IMR-90 (cell line): Measurements from ENCODE around the gene TRIO. TPM values are rescaled to one million over a fixed set of nuclear protein-coding genes. Genes with fewer than 3 reads are reported as not detected.

Experiments used
- ATAC-seq: fragments of 200-7000 bp; cut with Tn5 transposase; 2 replicates; pipeline ENCODE4 v1.9.1; 2020; ENCODE audit warnings: low read depth, mild to moderate bottlenecking, moderate library complexity
- BruUV-seq: library from RNA; stranded (reverse); fragments of 400-500 nt; replicated peaks from 2 replicates; lab custom pipeline; 2021; lab: Mats Ljungman, UMichigan
- CTCF ChIA-PET: fragments of 300-600 bp; formaldehyde crosslinking; extraction: SDS; loops from one replicate; lab custom pipeline; 2021; ENCODE audit warnings: antibody characterized with exemption; lab: Yijun Ruan, JAX
- POLR2A ChIA-PET: fragments of 300-600 bp; sonication (Branson Sonifier 250); formaldehyde crosslinking; loops from one replicate; lab custom pipeline; 2022; ENCODE audit warnings: antibody characterized with exemption; ENCODE audit not compliant: unreplicated experiment; lab: Charles Lee
- DNase-seq: peaks from one replicate; pipeline ENCODE4 v3.0.0; 2013
- H2AFZ ChIP-seq: replicated peaks from 2 replicates; pipeline ENCODE3; 2013; ENCODE audit warnings: low read length, mild to moderate bottlenecking; ENCODE audit not compliant: poor library complexity
- H2AK5ac ChIP-seq: 2 replicates; pipeline ENCODE4 v1.6.1; 2013; ENCODE audit warnings: low read depth, low read length, inconsistent platforms
- H2AK9ac ChIP-seq: replicated peaks from 2 replicates; pipeline ENCODE3; 2013; ENCODE audit warnings: mild to moderate bottlenecking, low read depth, low read length, moderate library complexity; ENCODE audit not compliant: poor library complexity
- H2BK120ac ChIP-seq: 2 replicates; pipeline ENCODE4 v1.6.1; 2013; ENCODE audit warnings: low read depth, low read length, inconsistent platforms
- H2BK15ac ChIP-seq: 3 replicates; pipeline ENCODE4 v1.6.1; 2013; ENCODE audit warnings: low read depth, low read length, inconsistent platforms
- H2BK20ac ChIP-seq: 2 replicates; pipeline ENCODE4 v1.6.1; 2013; ENCODE audit warnings: low read depth, mild to moderate bottlenecking, inconsistent platforms, low read length, moderate library complexity
- H2BK5ac ChIP-seq: 2 replicates; pipeline ENCODE4 v1.6.1; 2013; ENCODE audit warnings: mild to moderate bottlenecking, low read depth, low read length, inconsistent platforms; ENCODE audit not compliant: poor library complexity, severe bottlenecking
- H3K14ac ChIP-seq: replicated peaks from 2 replicates; pipeline ENCODE4 v1.6.1; 2013; ENCODE audit warnings: low read depth, low read length, inconsistent platforms
- H3K18ac ChIP-seq: 2 replicates; pipeline ENCODE4 v1.6.1; 2013; ENCODE audit warnings: low read depth, low read length, control low read depth
- H3K23ac ChIP-seq: 2 replicates; pipeline ENCODE4 v1.6.1; 2013; ENCODE audit warnings: low read depth, low read length, inconsistent platforms
- H3K27ac ChIP-seq: 2 replicates; pipeline ENCODE4 v1.5.1; 2013; ENCODE audit warnings: mild to moderate bottlenecking, control low read depth, low read length; ENCODE audit not compliant: insufficient read depth
- H3K27me3 ChIP-seq: 2 replicates; pipeline ENCODE4 v1.6.1; 2013; ENCODE audit warnings: low read length; ENCODE audit not compliant: control insufficient read depth, insufficient read depth
- H3K36me3 ChIP-seq: 2 replicates; pipeline ENCODE4 v1.6.1; 2013; ENCODE audit warnings: low read length, mixed read lengths; ENCODE audit not compliant: control insufficient read depth, insufficient read depth
- H3K4ac ChIP-seq: 2 replicates; pipeline ENCODE4 v1.6.1; 2013; ENCODE audit warnings: low read depth, low read length, inconsistent platforms
- H3K4me1 ChIP-seq: 2 replicates; pipeline ENCODE4 v1.6.1; 2013; ENCODE audit warnings: low read length, mixed read lengths; ENCODE audit not compliant: control insufficient read depth, insufficient read depth
- H3K4me2 ChIP-seq: 2 replicates; pipeline ENCODE4 v1.6.1; 2013; ENCODE audit warnings: low read depth, mild to moderate bottlenecking, control low read depth, low read length, moderate library complexity
- H3K4me3 ChIP-seq: 2 replicates; pipeline ENCODE4 v1.5.1; 2013; ENCODE audit warnings: low read depth, mild to moderate bottlenecking, control low read depth, low read length, moderate library complexity; ENCODE audit not compliant: insufficient read depth
- H3K56ac ChIP-seq: 2 replicates; pipeline ENCODE4 v1.6.1; 2013; ENCODE audit warnings: low read length, inconsistent platforms; ENCODE audit not compliant: insufficient read depth; ENCODE audit errors: extremely low read depth
- H3K79me1 ChIP-seq, 2 experiments: 2 replicates each; pipeline ENCODE4 v1.6.1; 2013; ENCODE audit warnings: low read length in 2 of 2, inconsistent platforms in 1 of 2, low read depth in 1 of 2
- H3K9ac ChIP-seq: 2 replicates; pipeline ENCODE4 v1.6.1; 2013; ENCODE audit warnings: low read depth, low read length, control low read depth
- H3K9me1 ChIP-seq: 2 replicates; pipeline ENCODE4 v1.6.1; 2013; ENCODE audit warnings: low read length, inconsistent platforms; ENCODE audit not compliant: insufficient read depth
- H3K9me3 ChIP-seq: 2 replicates; pipeline ENCODE4 v1.6.1; 2013; ENCODE audit warnings: low read length; ENCODE audit not compliant: control insufficient read depth, insufficient read depth
- H4K20me1 ChIP-seq: 2 replicates; pipeline ENCODE4 v1.6.1; 2013; ENCODE audit warnings: low read length, inconsistent platforms; ENCODE audit not compliant: insufficient read depth
- H4K5ac ChIP-seq: 2 replicates; pipeline ENCODE4 v1.6.1; 2013; ENCODE audit warnings: mild to moderate bottlenecking, low read depth, low read length, control low read depth
- H4K8ac ChIP-seq, 2 experiments: 2 replicates each; pipeline ENCODE4 v1.6.1; 2013; ENCODE audit warnings: low read depth in 2 of 2, low read length in 2 of 2, control low read depth in 1 of 2, inconsistent platforms in 1 of 2
- H4K91ac ChIP-seq: 2 replicates; pipeline ENCODE4 v1.6.1; 2013; ENCODE audit warnings: low read depth, low read length, inconsistent platforms; ENCODE audit not compliant: insufficient read depth
- USF2 ChIP-seq: fragments of 150-350 bp; IDR thresholded peaks from 2 replicates; pipeline ENCODE4 v1.6.1; 2017; ENCODE audit warnings: mild to moderate bottlenecking, antibody characterized with exemption, low read length, low read depth
- WGBS, 2 experiments: methylation state at CpG; one replicate each; pipeline versions ENCODE4 v1.1.5 to v1.1.7; 2013; ENCODE audit warnings: missing lambda C conversion rate in 2 of 2; ENCODE audit not compliant: insufficient read length in 1 of 2; ENCODE audit errors: extremely low coverage in 2 of 2; 5-methylcytosine and 5-hydroxymethylcytosine counted together
- dilution Hi-C: fragments of 300-500 bp; cut with HindIII; formaldehyde crosslinking; loops from one replicate; pipeline ENCODE4 v1.14.3; 2018; ENCODE audit warnings: low sequenced_read_pairs; ENCODE audit not compliant: unreplicated experiment
- in situ Hi-C: fragments of 300-500 bp; cut with MboI; formaldehyde crosslinking; loops from 3 replicates; pipeline ENCODE4 v1.14.3; 2019; ENCODE audit warnings: low sequenced_read_pairs, inconsistent platforms, mixed read lengths
- intact Hi-C: fragments of 100-400 bp; cut with micrococcal nuclease; formaldehyde crosslinking; loops from 2 replicates; pipeline ENCODE4 v1.10.0; 2022
- polyA plus RNA-seq, 3 experiments: library from polyadenylated mRNA; depleted of rRNA; stranded (reverse); fragments of >200 nt; gene quantifications; 2 replicates each; pipeline ENCODE4 v1.2.3, GENCODE V29; 2012; ENCODE audit warnings: low replicate concordance in 1 of 3
- total RNA-seq: library from RNA; depleted of rRNA; stranded (reverse); fragments of >200 nt; gene quantifications from 2 replicates; pipeline ENCODE4 v1.2.3, GENCODE V29; 2012

The TRIO gene
- total and polyA plus RNA-seq, 2 of the 4 experiments (the other 2 are of a cell fraction), result 206 to 522 TPM

DNA sequence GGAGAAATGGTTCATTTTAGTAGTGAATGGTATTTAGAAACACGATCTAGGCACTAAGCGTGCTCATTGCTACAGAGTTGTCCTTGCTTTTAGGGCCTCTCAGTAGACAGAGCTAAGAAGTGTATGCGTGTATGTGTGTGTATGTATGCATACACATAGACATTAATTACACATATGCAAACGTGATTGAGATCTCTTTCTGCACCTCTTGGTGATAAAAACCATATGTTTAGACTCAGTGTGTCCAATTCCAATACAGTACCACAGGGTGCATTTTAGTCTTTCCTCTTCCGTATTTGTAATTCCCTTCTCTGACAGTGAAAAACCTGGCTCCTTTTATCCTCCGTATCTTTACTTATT, 13.1 kb downstream of the TRIO start:
- DNase-seq, result no peak
- in situ Hi-C loops, result no loop called here
- BruUV-seq, result TSS peak; percentile 78

More for the DNA sequence above, 13.1 kb downstream of the TRIO start:
- Histone ChIP-seq H3K23ac (peak overlapping the region; percentile 94), H3K9ac (peak overlapping the region; percentile 71), H3K4me3 (peak overlapping the region; percentile 1; the same call in 1 of the 2 replicates), H3K4me1 (peaks cover 39% of the 10 kb centered on the region), H3K14ac (peak overlapping the region; percentile 89), H2AFZ (no peak overlapping the region), H3K9me1 (peaks cover 18% of the 10 kb centered on the region), H2AK9ac (no peak overlapping the region), H3K4ac (peak overlapping the region; percentile 75), H2BK120ac (peak overlapping the region; percentile 42), H3K18ac (peak overlapping the region; percentile 71), H2BK15ac (peak overlapping the region; percentile 2; the same call in 1 of the 3 replicates), H3K56ac (peak overlapping the region; percentile 67), H3K4me2 (peak overlapping the region; percentile 73), H3K9me3 (no peaks in the 10 kb centered on the region), H3K27me3 (no peaks in the 10 kb centered on the region), H3K36me3 (peaks cover 10% of the 10 kb centered on the region), H4K8ac (peak overlapping the region; percentile 13 to 78), H3K79me1 (peaks cover 0 to 20% of the 10 kb centered on the region in 2 experiments; a peak in 2 of 4 replicates), H4K91ac (peak overlapping the region; percentile 18), H2BK20ac (peak overlapping the region; percentile 67), H3K27ac (peak overlapping the region; percentile 86), H4K5ac (peak overlapping the region; percentile 35; the same call in 1 of the 2 replicates), H4K20me1 (peaks cover 90% of the 10 kb centered on the region), H2BK5ac (peak overlapping the region; percentile 94), H2AK5ac (peak overlapping the region; percentile 60; the same call in 1 of the 2 replicates)
- POLR2A ChIA-PET, result interaction anchor here (1.0 to 1.4 kb wide), 4 partner anchors 11 to 93 kb away, joined by 3 to 5 read pairs (median 3); no protein-coding TSS in a partner anchor
- ATAC-seq, result no peak; the same call in 1 of the 2 replicates
- no peak for TF ChIP-seq USF2
- 0% methylated on average over 2 of the region's 6 CpGs; no CpG with 5 or more reads in 1 of the 2 experiments for WGBS, 2 experiments
- dilution Hi-C loops (no loop called here), intact Hi-C loops (loop anchor here (5.0 kb wide), 1 partner anchor 36 kb away; no protein-coding TSS in a partner anchor)
- CTCF ChIA-PET, result interaction anchor here (0.9 to 1.3 kb wide), 3 partner anchors 11 to 107 kb away, joined by 3 read pairs; no protein-coding TSS in a partner anchor
